Vagina (tissue), 2 donors: ENCODE results near the gene PSPN. TPM values are rescaled to one million over a fixed set of nuclear protein-coding genes. Genes with fewer than 3 reads are reported as not detected.

ENCODE experiments used
- DNase-seq, 2 donors: peaks; one replicate each; pipeline ENCODE4 v3.0.0-alpha.2; 2017; ENCODE audit errors: extremely low spot score in 2 of 2
- H3K27ac ChIP-seq: fragments of 200-600 bp; sonication (generic); one replicate; pipeline ENCODE4 v1.5.1; 2019
- H3K27me3 ChIP-seq: fragments of 200-600 bp; sonication (generic); one replicate; pipeline ENCODE4 v1.5.1; 2019
- H3K36me3 ChIP-seq, 2 donors: fragments of 200-600 bp; sonication (generic); one replicate each; pipeline ENCODE4 v1.5.1; 2017 to 2019
- H3K4me1 ChIP-seq: fragments of 200-600 bp; sonication (generic); one replicate; pipeline ENCODE4 v1.5.1; 2019
- H3K4me3 ChIP-seq, 2 donors: fragments of 200-600 bp; sonication (generic); 1 replicate in 1 of 2; 2 replicates in 1 of 2; pipeline ENCODE4 v1.5.1; 2016 to 2019
- H3K9me3 ChIP-seq: fragments of 200-600 bp; sonication (generic); one replicate; pipeline ENCODE4 v1.5.1; 2019
- POLR2A ChIP-seq, 2 donors: fragments of 450-650 bp; IDR thresholded peaks; one replicate each; pipeline ENCODE4 v1.6.1; 2017; ENCODE audit warnings: antibody characterized with exemption in 2 of 2, mild to moderate bottlenecking in 2 of 2, moderate library complexity in 2 of 2
- POLR2AphosphoS5 ChIP-seq, 2 donors: sonication (generic); formaldehyde crosslinking; IDR thresholded peaks; one replicate each; pipeline ENCODE4 v1.9.0; 2017; ENCODE audit warnings: antibody characterized with exemption in 2 of 2, mild to moderate bottlenecking in 2 of 2, low read depth in 1 of 2; ENCODE audit not compliant: insufficient read depth in 1 of 2
- intact Hi-C: fragments of 100-400 bp; cut with DNase I; formaldehyde crosslinking; loops from one replicate; pipeline ENCODE4 v1.15.1; 2023
- total RNA-seq: library from RNA; depleted of rRNA; stranded (reverse); fragments of >200 nt; gene quantifications from one replicate; pipeline ENCODE4 v1.2.3, GENCODE V29; 2016
- TF ChIP-seq, protein P1 (sequence below), 3 experiments: fragments of 450-650 bp in 2 of 3; fragments of 200-600 bp in 1 of 3; sonication (generic) in 1 of 3; IDR thresholded peaks; one replicate each; pipeline ENCODE4 v1.5.1; 2017 to 2019; ENCODE audit warnings: antibody characterized with exemption in 3 of 3, mild to moderate bottlenecking in 2 of 3, moderate library complexity in 2 of 3

The PSPN gene
- total RNA-seq, 1 donor from 2014 or later: 0.25 TPM

DNA sequence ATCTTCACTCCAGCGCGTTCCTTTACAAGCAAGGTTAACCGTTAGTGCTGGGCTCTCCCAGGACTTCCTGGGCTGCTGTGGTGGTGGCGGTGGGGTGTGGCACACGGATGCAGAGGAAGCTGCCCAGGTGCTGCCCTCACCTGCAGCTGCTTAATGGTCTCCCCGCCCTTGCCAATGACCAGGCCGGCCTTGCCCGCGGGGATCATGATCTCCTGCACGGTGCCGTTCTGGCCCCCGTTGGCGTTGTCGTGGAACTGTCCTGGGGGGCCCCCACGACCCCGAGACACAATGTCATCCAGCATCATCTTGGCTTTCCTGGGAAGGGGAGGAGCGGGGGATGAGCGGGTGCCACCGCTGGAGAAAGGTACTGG, 42.8 kb upstream of the PSPN start:
- DNase-seq: no peak
- intact Hi-C loops: no loop called here
- Histone ChIP-seq H3K4me3 (no peak overlapping the region), H3K36me3 (peaks cover 0 to 76% of the 10 kb centered on the region in 2 donors), H3K4me1 (peaks cover 28% of the 10 kb centered on the region), H3K9me3 (no peaks in the 10 kb centered on the region), H3K27me3 (no peaks in the 10 kb centered on the region), H3K27ac (no peak overlapping the region)
- no peak for TF ChIP-seq POLR2A (IDR thresholded peaks at IDR 0.05)

DNA sequence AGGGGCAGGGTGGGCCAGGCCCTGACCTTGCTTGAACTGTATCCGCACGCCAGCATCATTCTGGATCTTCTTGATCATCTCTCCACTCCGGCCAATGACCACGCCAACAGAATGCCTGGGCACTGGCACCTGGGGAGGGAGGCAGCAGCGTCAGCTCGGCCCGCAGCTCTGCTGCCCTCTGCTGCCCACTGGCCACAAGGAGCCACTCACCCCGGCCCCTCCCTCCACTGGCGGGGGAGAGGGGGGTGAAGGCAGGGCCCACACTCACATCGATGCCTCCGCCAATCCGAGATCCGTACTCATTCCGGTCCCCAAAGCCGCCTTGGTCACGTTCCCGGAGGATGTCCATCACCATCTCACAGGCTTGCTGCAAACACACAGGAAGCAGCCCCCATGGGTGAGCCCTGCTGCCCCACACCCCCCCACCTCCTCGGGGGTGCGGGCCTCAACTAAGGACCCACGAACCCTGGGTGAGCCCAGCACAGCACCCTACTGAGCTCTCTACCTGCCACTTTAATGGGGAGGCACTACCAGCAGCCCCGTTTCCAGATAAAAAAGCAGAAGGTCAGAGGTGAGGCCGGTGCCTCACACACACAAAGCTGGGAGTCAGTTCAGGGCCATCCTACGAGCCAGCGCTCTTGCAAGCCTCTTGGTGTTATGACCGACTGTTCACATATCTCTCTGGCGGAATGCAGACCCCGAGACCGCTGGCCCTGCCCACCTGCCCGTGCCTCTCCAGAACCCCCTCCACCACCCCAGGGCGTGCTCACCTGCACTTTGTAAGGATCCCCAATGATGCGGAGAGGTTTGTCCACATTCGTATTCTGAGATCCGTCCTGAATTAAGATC, 42.2 kb upstream of the PSPN start:
- TF ChIP-seq POLR2A (IDR thresholded peaks at IDR 0.05) (no peak), POLR2AphosphoS5 (IDR thresholded peaks at IDR 0.05; ENCODE audit: insufficient read depth in 1 of 2, low read depth in 1 of 2) (no peak)
- TF ChIP-seq, protein P1, sequence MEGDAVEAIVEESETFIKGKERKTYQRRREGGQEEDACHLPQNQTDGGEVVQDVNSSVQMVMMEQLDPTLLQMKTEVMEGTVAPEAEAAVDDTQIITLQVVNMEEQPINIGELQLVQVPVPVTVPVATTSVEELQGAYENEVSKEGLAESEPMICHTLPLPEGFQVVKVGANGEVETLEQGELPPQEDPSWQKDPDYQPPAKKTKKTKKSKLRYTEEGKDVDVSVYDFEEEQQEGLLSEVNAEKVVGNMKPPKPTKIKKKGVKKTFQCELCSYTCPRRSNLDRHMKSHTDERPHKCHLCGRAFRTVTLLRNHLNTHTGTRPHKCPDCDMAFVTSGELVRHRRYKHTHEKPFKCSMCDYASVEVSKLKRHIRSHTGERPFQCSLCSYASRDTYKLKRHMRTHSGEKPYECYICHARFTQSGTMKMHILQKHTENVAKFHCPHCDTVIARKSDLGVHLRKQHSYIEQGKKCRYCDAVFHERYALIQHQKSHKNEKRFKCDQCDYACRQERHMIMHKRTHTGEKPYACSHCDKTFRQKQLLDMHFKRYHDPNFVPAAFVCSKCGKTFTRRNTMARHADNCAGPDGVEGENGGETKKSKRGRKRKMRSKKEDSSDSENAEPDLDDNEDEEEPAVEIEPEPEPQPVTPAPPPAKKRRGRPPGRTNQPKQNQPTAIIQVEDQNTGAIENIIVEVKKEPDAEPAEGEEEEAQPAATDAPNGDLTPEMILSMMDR (IDR thresholded peaks at IDR 0.05): no peak
- Histone ChIP-seq H3K36me3 (peaks cover 0 to 76% of the 10 kb centered on the region in 2 donors), H3K27ac (no peak overlapping the region), H3K27me3 (no peaks in the 10 kb centered on the region), H3K4me1 (peaks cover 23% of the 10 kb centered on the region), H3K4me3 (no peak overlapping the region), H3K9me3 (no peaks in the 10 kb centered on the region)
- no peak for DNase-seq
- intact Hi-C loops: no loop called here

DNA sequence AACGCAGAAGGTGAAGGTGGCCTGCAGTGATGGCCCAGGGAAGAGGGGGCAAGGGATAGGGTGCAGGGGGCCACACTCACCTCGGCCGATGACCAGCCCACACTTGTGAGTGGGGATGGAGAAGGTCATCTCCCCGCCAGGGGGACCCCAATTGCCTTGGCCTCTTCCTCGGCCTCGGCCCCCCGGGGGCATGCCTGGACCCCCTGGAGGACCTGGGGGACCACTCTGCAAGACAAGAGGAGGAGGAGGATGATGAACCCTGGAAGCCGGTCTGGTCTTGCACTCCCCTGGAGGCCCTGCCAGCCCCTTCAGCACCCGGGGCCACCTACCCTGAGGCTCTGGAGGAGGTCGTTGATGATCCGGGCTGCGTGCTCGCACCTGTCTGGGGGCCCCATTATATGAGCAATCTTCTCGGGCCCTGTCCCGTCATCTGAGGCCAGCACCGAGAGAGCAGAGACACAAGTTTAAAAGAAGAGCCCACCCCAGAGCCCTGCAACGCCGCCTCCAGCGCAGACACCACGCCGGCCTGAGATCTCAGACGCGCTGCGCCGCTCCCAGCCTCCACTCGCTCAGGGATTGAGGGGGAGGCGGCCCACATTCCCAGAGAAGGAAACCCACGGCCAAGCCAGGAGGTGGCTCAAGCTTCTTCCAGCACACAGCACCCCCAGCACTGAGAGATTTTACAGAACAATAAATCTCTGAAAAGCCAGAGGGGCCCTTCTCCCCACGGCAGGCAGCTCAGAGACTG, 41.1 kb upstream of the PSPN start:
- Histone ChIP-seq H3K27ac (no peak overlapping the region), H3K27me3 (no peaks in the 10 kb centered on the region), H3K9me3 (no peaks in the 10 kb centered on the region), H3K4me1 (peaks cover 23% of the 10 kb centered on the region), H3K36me3 (peaks cover 0 to 76% of the 10 kb centered on the region in 2 donors), H3K4me3 (no peak overlapping the region)
- TF ChIP-seq POLR2A (IDR thresholded peaks at IDR 0.05): no peak
- TF ChIP-seq, protein P1 (IDR thresholded peaks at IDR 0.05): no peak
- no peak for TF ChIP-seq POLR2AphosphoS5 (IDR thresholded peaks at IDR 0.05; ENCODE audit: insufficient read depth in 1 of 2, low read depth in 1 of 2)
- intact Hi-C loops: no loop called here
- no peak for DNase-seq

DNA sequence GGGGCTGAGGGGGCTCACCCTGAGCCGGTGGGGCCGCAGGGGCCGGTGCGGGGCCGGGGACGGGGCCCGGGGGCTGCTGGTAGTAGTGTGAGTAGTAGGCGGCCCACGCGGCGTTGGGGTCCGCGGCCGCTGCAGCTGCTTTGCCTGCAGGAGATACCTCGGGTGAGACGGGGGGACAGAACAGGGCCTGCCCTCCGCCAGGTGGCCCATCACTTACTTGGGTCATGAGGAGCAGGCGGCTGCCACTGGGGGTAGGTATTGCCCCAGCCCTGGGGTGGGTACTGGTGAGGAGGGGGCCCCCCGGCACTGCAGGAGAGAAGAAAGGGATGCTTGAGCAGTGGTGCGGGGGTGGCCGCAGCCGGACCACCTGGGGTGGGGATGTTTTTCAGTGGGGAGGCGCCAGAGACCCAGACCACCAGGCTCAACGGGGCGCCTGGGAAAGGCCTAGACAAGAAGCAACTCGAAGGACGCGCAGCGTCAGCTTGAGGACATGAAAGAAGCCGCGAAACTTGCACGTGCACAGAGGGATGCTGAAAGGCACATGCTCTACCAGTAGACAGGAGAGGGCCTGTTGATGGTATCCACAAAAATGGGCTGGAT, 40.0 kb upstream of the PSPN start:
- TF ChIP-seq POLR2AphosphoS5 (IDR thresholded peaks at IDR 0.05; ENCODE audit: insufficient read depth in 1 of 2, low read depth in 1 of 2): no peak
- no peak for TF ChIP-seq POLR2A (IDR thresholded peaks at IDR 0.05)
- TF ChIP-seq, protein P1 (IDR thresholded peaks at IDR 0.05): no peak
- H3K4me1 ChIP-seq: peaks cover 12% of the 10 kb centered on the region
- peaks cover 0 to 68% of the 10 kb centered on the region in 2 donors for H3K36me3 ChIP-seq
- H3K27ac ChIP-seq: no peak overlapping the region
- no peaks in the 10 kb centered on the region for H3K9me3 ChIP-seq
- DNase-seq: no peak
- no peak overlapping the region for H3K4me3 ChIP-seq
- intact Hi-C loops: no loop called here
- H3K27me3 ChIP-seq: no peaks in the 10 kb centered on the region

DNA sequence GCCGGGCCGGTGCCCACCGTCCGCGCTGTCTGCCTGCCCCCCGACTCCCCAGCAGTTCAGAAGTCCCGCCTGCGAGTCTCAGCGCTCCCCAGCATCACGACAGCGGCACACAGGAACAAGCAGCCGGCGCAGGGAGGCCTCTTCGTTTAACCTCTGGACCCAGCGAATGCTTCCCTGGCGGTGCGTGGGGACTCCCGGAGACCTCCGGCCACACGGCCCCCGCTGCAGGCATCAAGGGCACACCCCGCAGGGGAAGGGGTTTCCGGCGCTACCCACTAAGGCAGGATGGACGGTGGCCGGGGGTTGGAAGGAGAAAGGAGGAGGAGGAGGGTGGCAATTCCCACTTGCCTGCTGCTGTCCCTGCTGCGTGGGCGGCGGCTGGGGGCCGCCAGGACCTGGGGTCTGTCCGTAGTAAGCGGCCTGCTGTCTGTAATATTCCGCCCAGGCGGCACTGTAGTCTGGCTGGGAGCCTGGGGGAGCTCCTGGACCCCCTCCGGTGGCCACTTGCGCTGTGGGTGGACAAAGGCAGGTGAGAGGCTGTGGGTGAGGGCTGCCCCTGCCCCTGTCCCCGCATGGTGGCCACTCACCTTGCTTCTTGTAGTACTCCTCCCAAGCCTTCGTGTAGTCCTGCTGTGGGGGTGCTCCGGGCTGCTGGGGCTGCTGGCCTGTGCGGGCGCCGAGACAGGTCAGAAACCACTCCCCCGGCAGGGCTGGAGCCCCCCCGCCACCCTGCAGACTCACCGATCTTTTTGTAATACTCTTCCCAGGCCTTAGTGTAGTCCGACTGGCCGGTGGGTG, 39.3 kb upstream of the PSPN start:
- intact Hi-C loops: no loop called here
- Histone ChIP-seq H3K4me3 (no peak overlapping the region), H3K27me3 (no peaks in the 10 kb centered on the region), H3K36me3 (peaks cover 0 to 61% of the 10 kb centered on the region in 2 donors), H3K9me3 (no peaks in the 10 kb centered on the region), H3K4me1 (peaks cover 12% of the 10 kb centered on the region), H3K27ac (no peak overlapping the region)
- no peak for DNase-seq
- TF ChIP-seq POLR2AphosphoS5 (IDR thresholded peaks at IDR 0.05; ENCODE audit: insufficient read depth in 1 of 2, low read depth in 1 of 2) (no peak), POLR2A (IDR thresholded peaks at IDR 0.05) (no peak)
- TF ChIP-seq, protein P1 (IDR thresholded peaks at IDR 0.05): no peak
